Measurements from ENCODE around the gene HSPA2. TPM values are rescaled to one million over a fixed set of nuclear protein-coding genes. Genes with fewer than 3 reads are reported as not detected.

Gene HSPA2
- total and polyA plus RNA-seq, 2 of the 13 experiments (the other 11 are each of a cell fraction or from before 2014, with no cell fraction given) = 0.15 to 0.27 TPM

DNA sequence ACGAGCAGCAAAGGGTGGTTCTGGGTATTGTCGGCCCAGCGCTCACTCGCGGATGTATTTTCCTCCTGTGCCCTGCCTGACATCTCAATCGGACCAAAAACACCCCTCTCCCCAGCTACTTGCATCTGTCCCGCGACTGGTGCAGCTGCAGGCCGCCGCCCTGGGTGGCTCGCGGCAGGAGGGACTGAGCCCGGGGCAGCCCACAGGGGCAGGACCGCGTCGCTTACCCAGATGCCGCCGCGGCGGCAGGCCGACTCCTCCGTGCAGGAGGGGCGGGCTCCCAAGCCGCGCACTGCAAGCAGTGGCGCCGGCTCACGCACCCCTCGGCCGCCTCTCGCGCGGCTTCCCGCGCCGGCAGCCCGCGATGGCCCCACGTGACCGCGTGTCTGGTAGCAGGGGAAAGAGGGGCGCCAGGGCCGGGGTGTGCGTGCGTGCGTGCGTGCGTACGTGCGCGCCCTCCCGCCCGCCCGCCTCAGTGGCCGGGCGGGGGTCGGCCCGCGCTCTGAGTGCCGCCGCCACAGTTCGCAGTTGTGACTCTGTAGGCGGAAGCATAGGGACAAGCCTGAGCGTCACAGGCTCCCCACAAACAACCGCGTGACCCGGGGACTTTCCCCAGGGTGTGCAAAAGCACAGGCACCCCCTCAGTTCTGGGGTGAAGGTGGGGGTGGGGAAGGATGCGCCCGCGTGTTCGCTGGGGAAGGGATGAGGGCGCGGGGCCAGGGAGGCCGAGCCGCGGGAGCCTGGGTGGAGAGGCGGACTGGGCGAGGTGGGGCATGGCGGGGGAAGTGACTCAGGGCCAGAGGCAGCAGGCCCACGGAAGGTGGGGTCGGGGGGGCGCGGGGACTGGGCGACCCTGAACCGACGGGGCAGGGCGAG, 36.9 kb upstream of the HSPA2 start, which contains the start of gene ZBTB25 (continued):
- TF ChIP-seq SIN3B (IDR thresholded peaks at IDR 0.05; ENCODE audit: low read length) (0 out of 2 replicates have a peak, but pooled peaks have one; percentile 17), HDAC1 (CRISPR knock-in tag; IDR thresholded peaks at IDR 0.05) (peak; percentile 86; the same call in 1 of the 2 replicates), ZFYVE20 (CRISPR knock-in tag; IDR thresholded peaks at IDR 0.05; ENCODE audit: borderline replicate concordance, low read depth) (0 out of 2 replicates have a peak, but pooled peaks have one; percentile 39), NAIF1 (CRISPR knock-in tag; IDR thresholded peaks at IDR 0.05; ENCODE audit: borderline replicate concordance) (peak; percentile 9; the same call in 1 of the 2 replicates), ZNF570 (CRISPR knock-in tag; IDR thresholded peaks at IDR 0.05; ENCODE audit: borderline replicate concordance) (no peak), ZFY (CRISPR knock-in tag; IDR thresholded peaks at IDR 0.05) (peak; percentile 78), MED13 (CRISPR knock-in tag; IDR thresholded peaks at IDR 0.05) (peak; percentile 23; the same call in 1 of the 2 replicates), ZNF124 (CRISPR knock-in tag; IDR thresholded peaks at IDR 0.05) (no peak), SATB2 (CRISPR knock-in tag; IDR thresholded peaks at IDR 0.05) (peak; percentile 68; the same call in 1 of the 2 replicates), ZNF768 (CRISPR knock-in tag; IDR thresholded peaks at IDR 0.05) (no peak), PAWR (CRISPR knock-in tag; IDR thresholded peaks at IDR 0.05; ENCODE audit: borderline replicate concordance) (no peak), SAFB2 (CRISPR knock-in tag; IDR thresholded peaks at IDR 0.05; ENCODE audit: borderline replicate concordance, low read depth) (peak; percentile 86), ELF3 (CRISPR knock-in tag; IDR thresholded peaks at IDR 0.05) (peak; percentile 60), ZNF746 (CRISPR knock-in tag; IDR thresholded peaks at IDR 0.05) (peak; percentile 40)
- TF ChIP-seq, protein P1, sequence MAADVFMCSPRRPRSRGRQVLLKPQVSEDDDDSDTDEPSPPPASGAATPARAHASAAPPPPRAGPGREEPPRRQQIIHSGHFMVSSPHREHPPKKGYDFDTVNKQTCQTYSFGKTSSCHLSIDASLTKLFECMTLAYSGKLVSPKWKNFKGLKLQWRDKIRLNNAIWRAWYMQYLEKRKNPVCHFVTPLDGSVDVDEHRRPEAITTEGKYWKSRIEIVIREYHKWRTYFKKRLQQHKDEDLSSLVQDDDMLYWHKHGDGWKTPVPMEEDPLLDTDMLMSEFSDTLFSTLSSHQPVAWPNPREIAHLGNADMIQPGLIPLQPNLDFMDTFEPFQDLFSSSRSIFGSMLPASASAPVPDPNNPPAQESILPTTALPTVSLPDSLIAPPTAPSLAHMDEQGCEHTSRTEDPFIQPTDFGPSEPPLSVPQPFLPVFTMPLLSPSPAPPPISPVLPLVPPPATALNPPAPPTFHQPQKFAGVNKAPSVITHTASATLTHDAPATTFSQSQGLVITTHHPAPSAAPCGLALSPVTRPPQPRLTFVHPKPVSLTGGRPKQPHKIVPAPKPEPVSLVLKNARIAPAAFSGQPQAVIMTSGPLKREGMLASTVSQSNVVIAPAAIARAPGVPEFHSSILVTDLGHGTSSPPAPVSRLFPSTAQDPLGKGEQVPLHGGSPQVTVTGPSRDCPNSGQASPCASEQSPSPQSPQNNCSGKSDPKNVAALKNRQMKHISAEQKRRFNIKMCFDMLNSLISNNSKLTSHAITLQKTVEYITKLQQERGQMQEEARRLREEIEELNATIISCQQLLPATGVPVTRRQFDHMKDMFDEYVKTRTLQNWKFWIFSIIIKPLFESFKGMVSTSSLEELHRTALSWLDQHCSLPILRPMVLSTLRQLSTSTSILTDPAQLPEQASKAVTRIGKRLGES (CRISPR knock-in tag; IDR thresholded peaks at IDR 0.05; ENCODE audit: borderline replicate concordance) = peak; percentile 76; the same call in 1 of the 2 replicates
- TF ChIP-seq, protein P2, sequence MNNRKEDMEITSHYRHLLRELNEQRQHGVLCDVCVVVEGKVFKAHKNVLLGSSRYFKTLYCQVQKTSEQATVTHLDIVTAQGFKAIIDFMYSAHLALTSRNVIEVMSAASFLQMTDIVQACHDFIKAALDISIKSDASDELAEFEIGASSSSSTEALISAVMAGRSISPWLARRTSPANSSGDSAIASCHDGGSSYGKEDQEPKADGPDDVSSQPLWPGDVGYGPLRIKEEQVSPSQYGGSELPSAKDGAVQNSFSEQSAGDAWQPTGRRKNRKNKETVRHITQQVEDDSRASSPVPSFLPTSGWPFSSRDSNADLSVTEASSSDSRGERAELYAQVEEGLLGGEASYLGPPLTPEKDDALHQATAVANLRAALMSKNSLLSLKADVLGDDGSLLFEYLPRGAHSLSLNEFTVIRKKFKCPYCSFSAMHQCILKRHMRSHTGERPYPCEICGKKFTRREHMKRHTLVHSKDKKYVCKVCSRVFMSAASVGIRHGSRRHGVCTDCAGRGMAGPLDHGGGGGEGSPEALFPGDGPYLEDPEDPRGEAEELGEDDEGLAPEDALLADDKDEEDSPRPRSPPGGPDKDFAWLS (CRISPR knock-in tag; IDR thresholded peaks at IDR 0.05; ENCODE audit: borderline replicate concordance) = no peak; the same call in 1 of the 2 replicates
- TF ChIP-seq, protein P3, sequence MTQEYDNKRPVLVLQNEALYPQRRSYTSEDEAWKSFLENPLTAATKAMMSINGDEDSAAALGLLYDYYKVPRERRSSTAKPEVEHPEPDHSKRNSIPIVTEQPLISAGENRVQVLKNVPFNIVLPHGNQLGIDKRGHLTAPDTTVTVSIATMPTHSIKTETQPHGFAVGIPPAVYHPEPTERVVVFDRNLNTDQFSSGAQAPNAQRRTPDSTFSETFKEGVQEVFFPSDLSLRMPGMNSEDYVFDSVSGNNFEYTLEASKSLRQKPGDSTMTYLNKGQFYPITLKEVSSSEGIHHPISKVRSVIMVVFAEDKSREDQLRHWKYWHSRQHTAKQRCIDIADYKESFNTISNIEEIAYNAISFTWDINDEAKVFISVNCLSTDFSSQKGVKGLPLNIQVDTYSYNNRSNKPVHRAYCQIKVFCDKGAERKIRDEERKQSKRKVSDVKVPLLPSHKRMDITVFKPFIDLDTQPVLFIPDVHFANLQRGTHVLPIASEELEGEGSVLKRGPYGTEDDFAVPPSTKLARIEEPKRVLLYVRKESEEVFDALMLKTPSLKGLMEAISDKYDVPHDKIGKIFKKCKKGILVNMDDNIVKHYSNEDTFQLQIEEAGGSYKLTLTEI (CRISPR knock-in tag; conservative IDR thresholded peaks at IDR 0.05) = no peak
- TF ChIP-seq, protein P4, sequence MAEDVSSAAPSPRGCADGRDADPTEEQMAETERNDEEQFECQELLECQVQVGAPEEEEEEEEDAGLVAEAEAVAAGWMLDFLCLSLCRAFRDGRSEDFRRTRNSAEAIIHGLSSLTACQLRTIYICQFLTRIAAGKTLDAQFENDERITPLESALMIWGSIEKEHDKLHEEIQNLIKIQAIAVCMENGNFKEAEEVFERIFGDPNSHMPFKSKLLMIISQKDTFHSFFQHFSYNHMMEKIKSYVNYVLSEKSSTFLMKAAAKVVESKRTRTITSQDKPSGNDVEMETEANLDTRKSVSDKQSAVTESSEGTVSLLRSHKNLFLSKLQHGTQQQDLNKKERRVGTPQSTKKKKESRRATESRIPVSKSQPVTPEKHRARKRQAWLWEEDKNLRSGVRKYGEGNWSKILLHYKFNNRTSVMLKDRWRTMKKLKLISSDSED (CRISPR knock-in tag; IDR thresholded peaks at IDR 0.05) = peak; percentile 81; the same call in 1 of the 2 replicates
- TF ChIP-seq, protein P5, sequence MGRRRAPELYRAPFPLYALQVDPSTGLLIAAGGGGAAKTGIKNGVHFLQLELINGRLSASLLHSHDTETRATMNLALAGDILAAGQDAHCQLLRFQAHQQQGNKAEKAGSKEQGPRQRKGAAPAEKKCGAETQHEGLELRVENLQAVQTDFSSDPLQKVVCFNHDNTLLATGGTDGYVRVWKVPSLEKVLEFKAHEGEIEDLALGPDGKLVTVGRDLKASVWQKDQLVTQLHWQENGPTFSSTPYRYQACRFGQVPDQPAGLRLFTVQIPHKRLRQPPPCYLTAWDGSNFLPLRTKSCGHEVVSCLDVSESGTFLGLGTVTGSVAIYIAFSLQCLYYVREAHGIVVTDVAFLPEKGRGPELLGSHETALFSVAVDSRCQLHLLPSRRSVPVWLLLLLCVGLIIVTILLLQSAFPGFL (CRISPR knock-in tag; IDR thresholded peaks at IDR 0.05) = peak; percentile 96
